GM19372 (cell line): ENCODE measurements around the gene NUP153.

ENCODE experiments used
- ATAC-seq: cut with Tn5 transposase; IDR thresholded peaks from one replicate; pipeline ENCODE4 v1.9.1; 2021; ENCODE audit warnings: mild to moderate bottlenecking, low read depth, moderate library complexity; ENCODE audit not compliant: unreplicated experiment

The NUP153 gene

DNA sequence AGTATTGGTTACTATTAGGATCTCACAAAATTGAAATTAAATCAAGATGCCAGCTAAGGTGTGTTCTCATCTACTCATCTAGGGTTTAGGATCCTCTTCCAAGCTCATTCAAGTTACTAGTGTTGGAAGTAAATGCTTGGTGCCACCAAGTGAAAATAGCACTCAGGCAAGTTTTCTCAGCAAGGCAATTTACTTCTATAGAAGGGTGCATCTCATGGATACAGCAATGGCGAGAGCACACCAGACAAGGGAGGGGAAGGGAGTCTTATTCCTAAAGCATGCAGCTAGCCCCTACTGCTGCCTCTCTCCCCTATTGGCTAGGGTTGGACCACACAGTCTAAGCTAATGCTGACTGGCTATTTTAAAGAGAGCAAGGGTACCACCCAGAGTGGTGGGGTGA, 129.7 kb downstream of the NUP153 start:
- ATAC-seq: no peak

DNA sequence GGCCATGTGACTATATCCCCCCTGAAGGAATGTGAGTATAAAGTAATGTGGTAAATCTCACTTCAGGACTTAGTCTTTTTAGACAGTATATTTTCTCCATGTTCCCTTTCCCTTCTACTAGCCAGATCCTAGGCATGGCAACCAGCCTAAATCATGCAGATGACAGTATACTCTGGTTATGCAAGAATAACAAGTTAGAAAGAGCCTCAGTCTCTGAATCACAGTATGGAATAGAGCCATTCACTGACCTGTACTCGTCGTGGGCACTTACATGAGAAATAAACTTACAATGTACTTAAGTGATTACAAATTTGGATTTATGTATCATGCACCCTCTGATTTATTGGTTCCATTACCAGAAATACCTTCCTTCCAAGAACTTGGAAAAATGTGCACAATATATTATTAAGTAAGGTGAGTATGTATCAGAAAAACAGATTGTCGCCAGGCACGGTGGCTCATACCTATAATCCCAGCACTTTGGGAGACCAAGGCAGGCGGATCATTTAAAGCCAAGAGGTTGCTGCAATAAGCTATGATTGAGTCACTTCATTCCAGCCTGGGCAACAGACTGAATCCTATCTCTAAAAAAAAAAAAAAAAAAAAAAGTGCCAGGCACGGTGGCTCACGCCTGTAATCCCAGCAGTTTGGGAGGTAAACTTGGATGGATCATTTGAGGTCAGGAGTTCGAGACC, 131.7 kb downstream of the NUP153 start:
- no peak for ATAC-seq

DNA sequence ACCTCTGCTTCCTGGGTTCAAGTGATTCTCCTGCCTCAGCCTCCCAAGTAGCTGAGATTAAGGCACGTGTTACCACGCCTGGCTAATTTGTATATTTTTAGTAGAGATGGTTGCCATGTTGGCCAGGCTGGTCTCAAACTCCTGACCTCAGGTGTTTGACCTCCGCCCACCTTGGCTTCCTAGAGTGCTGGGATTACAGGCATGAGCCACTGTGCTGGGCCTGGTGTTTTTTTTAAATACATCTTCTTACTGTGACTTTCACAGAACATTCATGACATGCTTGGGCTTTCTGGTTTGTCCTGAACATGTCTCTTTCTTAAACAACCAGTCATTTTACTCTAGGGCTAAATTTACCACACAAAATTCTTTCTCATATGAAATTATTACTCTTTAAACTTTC, 141.3 kb downstream of the NUP153 start:
- ATAC-seq: no peak
